ENCODE measurements around the gene EPB41. TPM values are rescaled to one million over a fixed set of nuclear protein-coding genes. Genes with fewer than 3 reads are reported as not detected.

Gene EPB41
- total RNA-seq, 3 donors from 2014 or later (not counting 1 experiment from before 2014, with no cell fraction given) = 151 to 196 (median 172) TPM

- Mint-ChIP-seq H3K4me1 (no peaks in the 10 kb centered on the region), H3K27ac (no peak overlapping the region), H3K27me3 (ENCODE audit: low read depth in 2 of 2) (no peaks in the 10 kb centered on the region), H3K9me3 (no peaks in the 10 kb centered on the region), H3K4me3 (no peak overlapping the region), H3K36me3 (no peaks in the 10 kb centered on the region)
- Histone ChIP-seq H3K9me3 (ENCODE audit: control insufficient read depth, insufficient read depth, low read length) (no peaks in the 10 kb centered on the region), H3K4me3 (ENCODE audit: low read length) (no peak overlapping the region), H3K36me3 (ENCODE audit: control insufficient read depth, insufficient read depth, low read length) (no peaks in the 10 kb centered on the region), H3K4me1 (ENCODE audit: control insufficient read depth, insufficient read depth, low read length) (no peaks in the 10 kb centered on the region), H3K27me3 (ENCODE audit: control insufficient read depth, insufficient read depth, low read length) (no peaks in the 10 kb centered on the region), H3K27ac (ENCODE audit: low read length) (no peak overlapping the region)
- intact Hi-C loops (cut with micrococcal nuclease) = no loop called here
- WGBS (ENCODE audit: insufficient coverage) = 99% methylated on average over 8 of the region's 8 CpGs
- ATAC-seq (no peak), DNase-seq (no peak)
- no peak for TF ChIP-seq CTCF (IDR thresholded peaks at IDR 0.05)
Observed at GRCh38 chr1:28905921-28906666, 8.3 kb upstream of the EPB41 start.

GRCh38 chr1:28909198-28909597, 5.2 kb upstream of the EPB41 start:
- ATAC-seq (no peak), DNase-seq (no peak)
- TF ChIP-seq CTCF (IDR thresholded peaks at IDR 0.05) = no peak
- H3K27me3 Mint-ChIP-seq (ENCODE audit: low read depth in 2 of 2) = no peaks in the 10 kb centered on the region
- Histone ChIP-seq H3K27me3 (ENCODE audit: control insufficient read depth, insufficient read depth, low read length) (no peaks in the 10 kb centered on the region), H3K4me3 (ENCODE audit: low read length) (no peak overlapping the region), H3K27ac (ENCODE audit: low read length) (no peak overlapping the region), H3K36me3 (ENCODE audit: control insufficient read depth, insufficient read depth, low read length) (no peaks in the 10 kb centered on the region), H3K4me1 (ENCODE audit: control insufficient read depth, insufficient read depth, low read length) (peaks cover 9% of the 10 kb centered on the region), H3K9me3 (ENCODE audit: control insufficient read depth, insufficient read depth, low read length) (no peaks in the 10 kb centered on the region)
- H3K4me1 Mint-ChIP-seq = peaks cover 8% of the 10 kb centered on the region in 2 donors
- WGBS (ENCODE audit: insufficient coverage) = 83% methylated on average over 1 of the region's 2 CpGs
- no peaks in the 10 kb centered on the region for H3K9me3 Mint-ChIP-seq
- no peaks in the 10 kb centered on the region for H3K36me3 Mint-ChIP-seq
- intact Hi-C loops (cut with micrococcal nuclease) = no loop called here
- no peak overlapping the region for H3K4me3 Mint-ChIP-seq
- H3K27ac Mint-ChIP-seq = no peak overlapping the region

GRCh38 chr1:28910379-28911115, 3.8 kb upstream of the EPB41 start:
- no peaks in the 10 kb centered on the region for H3K36me3 Mint-ChIP-seq
- 93% methylated on average over 7 of the region's 7 CpGs for WGBS (ENCODE audit: insufficient coverage)
- Histone ChIP-seq H3K27ac (ENCODE audit: low read length) (no peak overlapping the region), H3K36me3 (ENCODE audit: control insufficient read depth, insufficient read depth, low read length) (no peaks in the 10 kb centered on the region), H3K4me3 (ENCODE audit: low read length) (no peak overlapping the region), H3K4me1 (ENCODE audit: control insufficient read depth, insufficient read depth, low read length) (peaks cover 10% of the 10 kb centered on the region), H3K27me3 (ENCODE audit: control insufficient read depth, insufficient read depth, low read length) (no peaks in the 10 kb centered on the region), H3K9me3 (ENCODE audit: control insufficient read depth, insufficient read depth, low read length) (no peaks in the 10 kb centered on the region)
- DNase-seq (no peak), ATAC-seq (no peak)
- H3K27me3 Mint-ChIP-seq (ENCODE audit: low read depth in 2 of 2) = no peaks in the 10 kb centered on the region
- H3K27ac Mint-ChIP-seq = no peak overlapping the region
- H3K4me1 Mint-ChIP-seq = peaks cover 13 to 14% of the 10 kb centered on the region in 2 donors
- no peaks in the 10 kb centered on the region for H3K9me3 Mint-ChIP-seq
- no peak for TF ChIP-seq CTCF (IDR thresholded peaks at IDR 0.05)
- H3K4me3 Mint-ChIP-seq = no peak overlapping the region
- intact Hi-C loops (cut with micrococcal nuclease) = no loop called here
